SK-N-MC (cell line): ENCODE measurements around the gene CCDC68.
"Not testable (repeated sequence)": the region's sequence is repeated elsewhere in the genome, so short reads cannot be mapped to it uniquely, and the experiment has no call there.

Experiments
- DNase-seq: peaks from one replicate; pipeline ENCODE4 v3.0.0-alpha.2; 2011; ENCODE audit warnings: low read depth, low spot score
- H3K27ac ChIP-seq: fragments of 200-600 bp; sonication (generic); 2 replicates; pipeline ENCODE4 v1.5.1; 2016; ENCODE audit warnings: mixed run types
- H3K36me3 ChIP-seq: fragments of 200-600 bp; sonication (generic); 2 replicates; pipeline ENCODE4 v1.6.1; 2017; ENCODE audit warnings: antibody characterized with exemption, low read length, mixed read lengths; ENCODE audit not compliant: insufficient read depth
- H3K4me3 ChIP-seq: fragments of 200-600 bp; sonication (generic); 2 replicates; pipeline ENCODE4 v1.5.1; 2016
- H3K9ac ChIP-seq: fragments of 200-600 bp; sonication (generic); 2 replicates; pipeline ENCODE4 v1.8.0; 2017; ENCODE audit warnings: mixed run types, mixed read lengths; ENCODE audit not compliant: insufficient read length
- H3K9me3 ChIP-seq: fragments of 200-600 bp; sonication (generic); 2 replicates; pipeline ENCODE4 v1.6.1; 2017; ENCODE audit warnings: low read depth, mild to moderate bottlenecking, antibody characterized with exemption, low read length, moderate library complexity, mixed read lengths
- EZH2 ChIP-seq: fragments of 200-600 bp; sonication (generic); IDR thresholded peaks from one replicate; pipeline ENCODE4 v1.6.1; 2017; ENCODE audit warnings: antibody characterized with exemption
- FOXP2 ChIP-seq: optimal IDR thresholded peaks from 2 replicates; pipeline ENCODE3; 2011; ENCODE audit warnings: mild to moderate bottlenecking, moderate library complexity; ENCODE audit not compliant: insufficient read depth; ENCODE audit errors: extremely low read length, control extremely low read depth
- POLR2AphosphoS5 ChIP-seq: IDR thresholded peaks from 2 replicates; pipeline ENCODE4 v1.6.1; 2012; ENCODE audit warnings: mild to moderate bottlenecking, low read depth, low read length, borderline replicate concordance

The CCDC68 gene

GRCh38 chr18:54995421-54996143, 36.3 kb upstream of the CCDC68 start:
- no peak overlapping the region for H3K4me3 ChIP-seq

GRCh38 chr18:54991981-54992380, 32.7 kb upstream of the CCDC68 start:
- DNase-seq = no peak
- Histone ChIP-seq H3K4me3 (no peak overlapping the region), H3K36me3 (no peaks in the 10 kb centered on the region), H3K27ac (peak overlapping the region; percentile 54; the same call in 1 of the 2 replicates), H3K9me3 (no peaks in the 10 kb centered on the region), H3K9ac (no peak overlapping the region)
- no peak for TF ChIP-seq EZH2
- TF ChIP-seq FOXP2 = no peak
- no peak for TF ChIP-seq POLR2AphosphoS5

More at GRCh38 chr18:54995421-54996143, 36.3 kb upstream of the CCDC68 start:
- Histone ChIP-seq H3K9ac (no peak overlapping the region), H3K36me3 (no peaks in the 10 kb centered on the region), H3K27ac (no peak overlapping the region), H3K9me3 (no peaks in the 10 kb centered on the region)
- DNase-seq = no peak
- TF ChIP-seq FOXP2 = no peak

DNA sequence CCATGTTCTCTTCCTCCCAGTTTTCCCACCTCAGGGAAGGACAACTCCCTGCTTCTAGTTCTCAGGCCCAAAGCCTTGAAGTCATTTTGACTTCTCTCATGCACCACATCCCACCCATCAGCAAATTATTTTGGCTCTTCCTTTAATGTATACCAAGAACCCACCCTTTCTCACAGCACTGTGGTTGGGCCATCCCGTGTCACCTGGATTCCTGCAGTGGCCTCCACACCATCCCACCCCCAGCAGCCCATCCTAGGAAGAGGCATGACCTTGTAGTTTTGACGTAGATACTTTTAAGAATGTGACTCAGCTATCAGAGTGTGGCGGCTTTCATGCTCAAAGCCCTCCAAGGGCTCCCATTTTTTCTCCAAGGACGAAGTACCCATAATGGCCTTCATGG, 25.6 kb upstream of the CCDC68 start:
- Histone ChIP-seq H3K9ac (no peak overlapping the region), H3K36me3 (no peaks in the 10 kb centered on the region), H3K9me3 (no peaks in the 10 kb centered on the region), H3K27ac (no peak overlapping the region), H3K4me3 (no peak overlapping the region)
- no peak for DNase-seq
- no peak for TF ChIP-seq POLR2AphosphoS5

- Histone ChIP-seq H3K9ac (no peak overlapping the region), H3K27ac (no peak overlapping the region), H3K36me3 (no peaks in the 10 kb centered on the region), H3K9me3 (no peaks in the 10 kb centered on the region), H3K4me3 (no peak overlapping the region)
- no peak for DNase-seq
- no peak for TF ChIP-seq EZH2
- TF ChIP-seq POLR2AphosphoS5 = no peak
- no peak for TF ChIP-seq FOXP2
Observed at GRCh38 chr18:54983791-54984190, 24.5 kb upstream of the CCDC68 start.

- Histone ChIP-seq H3K4me3 (no peak overlapping the region), H3K9me3 (no peaks in the 10 kb centered on the region), H3K36me3 (no peaks in the 10 kb centered on the region), H3K9ac (no peak overlapping the region), H3K27ac (no peak overlapping the region)
- TF ChIP-seq POLR2AphosphoS5 = no peak
- no peak for TF ChIP-seq FOXP2
- TF ChIP-seq EZH2 = no peak
- peak; percentile 42 for DNase-seq
Observed at GRCh38 chr18:54983041-54983686, 23.9 kb upstream of the CCDC68 start.

GRCh38 chr18:54981076-54981475, 21.8 kb upstream of the CCDC68 start:
- Histone ChIP-seq H3K27ac (no peak overlapping the region), H3K9ac (no peak overlapping the region), H3K9me3 (no peaks in the 10 kb centered on the region), H3K4me3 (no peak overlapping the region), H3K36me3 (no peaks in the 10 kb centered on the region)
- no peak for DNase-seq
- TF ChIP-seq EZH2 = no peak
- TF ChIP-seq FOXP2 = no peak
- no peak for TF ChIP-seq POLR2AphosphoS5

- no peak overlapping the region for H3K27ac ChIP-seq
- no peak overlapping the region for H3K9ac ChIP-seq
- DNase-seq = no peak
- no peak overlapping the region for H3K4me3 ChIP-seq
- TF ChIP-seq FOXP2 (no peak), EZH2 (no peak), POLR2AphosphoS5 (no peak)
- no peaks in the 10 kb centered on the region for H3K9me3 ChIP-seq
- H3K36me3 ChIP-seq = no peaks in the 10 kb centered on the region
Observed at GRCh38 chr18:54975598-54975997, 16.3 kb upstream of the CCDC68 start.

- Histone ChIP-seq H3K9me3 (no peaks in the 10 kb centered on the region), H3K27ac (no peak overlapping the region), H3K9ac (no peak overlapping the region), H3K36me3 (no peaks in the 10 kb centered on the region), H3K4me3 (no peak overlapping the region)
- no peak for DNase-seq
- TF ChIP-seq EZH2 (no peak), FOXP2 (no peak), POLR2AphosphoS5 (no peak)
Observed at GRCh38 chr18:54973046-54973445, 13.8 kb upstream of the CCDC68 start.

DNA sequence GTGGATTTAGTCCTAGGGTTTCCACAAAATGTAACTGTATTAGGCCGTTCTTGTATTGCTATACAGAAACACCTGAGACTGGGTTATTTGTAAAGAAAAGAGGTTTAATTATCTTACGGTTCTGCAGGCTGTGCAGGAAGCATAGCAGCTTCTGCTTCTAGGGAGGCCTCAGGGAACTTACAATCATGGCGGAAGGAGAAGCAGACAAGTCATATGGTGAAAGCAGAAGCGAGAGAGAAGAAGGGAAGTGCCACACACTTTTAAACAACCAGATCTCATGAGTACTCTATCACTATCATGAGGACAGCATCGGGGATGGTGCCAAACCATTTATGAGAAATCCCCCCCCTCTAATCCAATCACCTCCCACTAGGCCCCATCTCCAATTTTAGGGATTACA, 9.5 kb upstream of the CCDC68 start:
- no peak for TF ChIP-seq EZH2
- no peak for TF ChIP-seq POLR2AphosphoS5
- TF ChIP-seq FOXP2 = no peak
- no peak overlapping the region for H3K4me3 ChIP-seq
- H3K27ac ChIP-seq = no peak overlapping the region
- no peaks in the 10 kb centered on the region for H3K36me3 ChIP-seq
- no peaks in the 10 kb centered on the region for H3K9me3 ChIP-seq
- no peak for DNase-seq
- H3K9ac ChIP-seq = no peak overlapping the region

DNA sequence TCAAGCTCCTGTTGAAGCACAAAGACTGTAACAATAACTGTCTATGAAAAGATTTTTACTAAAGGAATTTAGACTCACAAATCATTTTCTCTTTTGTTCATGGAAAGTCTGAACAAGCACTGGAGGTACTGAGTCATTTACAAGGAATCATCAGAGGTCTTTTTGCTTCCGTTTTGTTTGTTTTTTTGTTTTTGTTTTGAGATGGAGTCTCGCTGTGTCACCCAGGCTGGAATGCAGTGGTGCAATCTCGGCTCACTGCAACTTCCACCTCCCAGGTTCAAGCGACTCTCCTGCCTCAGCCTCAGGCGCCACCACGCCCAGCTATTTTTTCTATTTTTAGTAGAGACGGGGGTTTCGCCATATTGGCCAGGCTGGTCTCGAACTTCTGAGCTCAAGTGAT, 9.0 kb upstream of the CCDC68 start:
- H3K9ac ChIP-seq, H3K9me3 ChIP-seq, H3K27ac ChIP-seq, H3K36me3 ChIP-seq, DNase-seq, H3K4me3 ChIP-seq: not testable (repeated sequence)
